Uterus (tissue), 4 donors: ENCODE results near the gene PDZD4. TPM values are rescaled to one million over a fixed set of nuclear protein-coding genes. Genes with fewer than 3 reads are reported as not detected.

Experiments used
- DNase-seq, 2 donors: peaks; one replicate each; pipeline ENCODE4 v3.0.0-alpha.2; 2019 to 2020
- H3K27ac ChIP-seq, 2 donors: fragments of 200-600 bp; sonication (generic); 1 replicate in 1 of 2; 2 replicates in 1 of 2; pipeline ENCODE4 v1.5.1; 2016 to 2018
- H3K27me3 ChIP-seq, 2 donors: fragments of 200-600 bp; sonication (generic); one replicate each; pipeline ENCODE4 v1.5.1; 2018 to 2019; ENCODE audit warnings: control low read depth in 1 of 2
- H3K36me3 ChIP-seq, 2 donors: fragments of 200-600 bp; sonication (generic); one replicate each; pipeline ENCODE4 v1.5.1; 2019; ENCODE audit warnings: control low read depth in 1 of 2
- H3K4me1 ChIP-seq, 2 donors: fragments of 200-600 bp; sonication (generic); one replicate each; pipeline ENCODE4 v1.5.1; 2018 to 2019; ENCODE audit warnings: control low read depth in 1 of 2
- H3K4me3 ChIP-seq, 2 donors: fragments of 200-600 bp; sonication (generic); 1 replicate in 1 of 2; 2 replicates in 1 of 2; pipeline ENCODE4 v1.5.1; 2018 to 2019; ENCODE audit warnings: mild to moderate bottlenecking in 1 of 2
- H3K9me3 ChIP-seq, 2 donors: fragments of 200-600 bp; sonication (generic); one replicate each; pipeline ENCODE4 v1.5.1; 2019; ENCODE audit warnings: control low read depth in 1 of 2
- CTCF ChIP-seq, 4 experiments: fragments of 200-600 bp in 2 of 4; fragments of 450-650 bp in 2 of 4; sonication (generic) in 2 of 4; IDR thresholded peaks; one replicate each; pipeline ENCODE4 v1.5.1; 2016 to 2019; ENCODE audit warnings: antibody characterized with exemption in 4 of 4, mild to moderate bottlenecking in 2 of 4, moderate library complexity in 1 of 4
- POLR2A ChIP-seq, 2 donors: fragments of 450-650 bp; IDR thresholded peaks; one replicate each; pipeline ENCODE4 v1.6.1; 2016; ENCODE audit warnings: antibody characterized with exemption in 2 of 2, mild to moderate bottlenecking in 1 of 2, moderate library complexity in 1 of 2
- intact Hi-C: fragments of 100-400 bp; cut with DNase I; formaldehyde crosslinking; loops from one replicate; pipeline ENCODE4 v1.15.1; 2023; ENCODE audit warnings: low total_unique reads
- total RNA-seq, 4 donors: library from RNA; depleted of rRNA in 3 of 4; stranded (reverse); fragments of >200 nt in 3 of 4; gene quantifications; one replicate each; pipeline versions ENCODE4 v1.1.0 to v1.2.4, GENCODE V29; 2014 to 2023
- donor health status: DM: yes; HTN: yes; CAD: no.

Gene PDZD4
- total RNA-seq, 4 donors from 2014 or later, result 2.6 to 21.3 (median 16.8) TPM

GRCh38 chrX:153828723-153829548 lies 1.4 kb downstream of the PDZD4 start:
- DNase-seq, result peak in 1 of 2 donors; percentile 19
- intact Hi-C loops, result no loop called here
- Histone ChIP-seq H3K27ac (peak overlapping the region; percentile 45 to 63), H3K36me3 (no peaks in the 10 kb centered on the region), H3K27me3 (no peaks in the 10 kb centered on the region), H3K9me3 (no peaks in the 10 kb centered on the region), H3K4me1 (no peaks in the 10 kb centered on the region), H3K4me3 (peak overlapping the region; percentile 30 to 37)
- TF ChIP-seq CTCF (IDR thresholded peaks at IDR 0.05) (no peak), POLR2A (IDR thresholded peaks at IDR 0.05) (no peak)

- Histone ChIP-seq H3K27ac (peak overlapping the region; percentile 45 to 63), H3K9me3 (no peaks in the 10 kb centered on the region), H3K27me3 (no peaks in the 10 kb centered on the region), H3K4me3 (peak overlapping the region; percentile 30 to 37), H3K4me1 (no peaks in the 10 kb centered on the region), H3K36me3 (no peaks in the 10 kb centered on the region)
- intact Hi-C loops, result no loop called here
- TF ChIP-seq POLR2A (IDR thresholded peaks at IDR 0.05) (no peak), CTCF (IDR thresholded peaks at IDR 0.05) (no peak)
- DNase-seq, result peak in 1 of 2 donors; percentile 13
Observed at GRCh38 chrX:153828308-153828707, 2.0 kb downstream of the PDZD4 start.

GRCh38 chrX:153827903-153828302 lies 2.4 kb downstream of the PDZD4 start:
- Histone ChIP-seq H3K36me3 (no peaks in the 10 kb centered on the region), H3K4me3 (peak overlapping the region in 1 of 2 donors; percentile 37), H3K4me1 (no peaks in the 10 kb centered on the region), H3K27ac (peak overlapping the region; percentile 45 to 63), H3K9me3 (no peaks in the 10 kb centered on the region), H3K27me3 (no peaks in the 10 kb centered on the region)
- intact Hi-C loops, result no loop called here
- no peak for TF ChIP-seq CTCF (IDR thresholded peaks at IDR 0.05)
- TF ChIP-seq POLR2A (IDR thresholded peaks at IDR 0.05), result no peak
- peak in 1 of 2 donors; percentile 11 for DNase-seq

- no peak overlapping the region for H3K27ac ChIP-seq
- H3K36me3 ChIP-seq, result no peaks in the 10 kb centered on the region
- H3K27me3 ChIP-seq, result no peaks in the 10 kb centered on the region
- TF ChIP-seq CTCF (IDR thresholded peaks at IDR 0.05), result no peak
- TF ChIP-seq POLR2A (IDR thresholded peaks at IDR 0.05), result no peak
- no peak for DNase-seq
- H3K9me3 ChIP-seq, result no peaks in the 10 kb centered on the region
- no peaks in the 10 kb centered on the region for H3K4me1 ChIP-seq
- intact Hi-C loops, result no loop called here
- no peak overlapping the region for H3K4me3 ChIP-seq
Observed at GRCh38 chrX:153827016-153827415, 3.3 kb downstream of the PDZD4 start.

- Histone ChIP-seq H3K4me3 (no peak overlapping the region), H3K27me3 (no peaks in the 10 kb centered on the region), H3K36me3 (no peaks in the 10 kb centered on the region), H3K4me1 (no peaks in the 10 kb centered on the region), H3K9me3 (no peaks in the 10 kb centered on the region), H3K27ac (no peak overlapping the region)
- no peak for DNase-seq
- TF ChIP-seq CTCF (IDR thresholded peaks at IDR 0.05) (no peak), POLR2A (IDR thresholded peaks at IDR 0.05) (no peak)
- intact Hi-C loops, result no loop called here
Observed at GRCh38 chrX:153825042-153825441, 5.3 kb downstream of the PDZD4 start.
